HepG2 (cell line): ENCODE results near the gene PFN1. TPM values are rescaled to one million over a fixed set of nuclear protein-coding genes. Genes with fewer than 3 reads are reported as not detected.

Source experiments
- CTCF ChIP-seq: sonication (generic); formaldehyde crosslinking; IDR thresholded peaks from 2 replicates; pipeline ENCODE4 v1.5.0; 2020; ENCODE audit warnings: mild to moderate bottlenecking, missing genetic modification reagents, moderate library complexity
- HMG20A ChIP-seq: IDR thresholded peaks from 2 replicates; pipeline ENCODE4 v1.6.1; 2016; ENCODE audit warnings: borderline replicate concordance
- MAZ ChIP-seq, 2 experiments: sonication (generic) in 1 of 2; formaldehyde crosslinking in 1 of 2; IDR thresholded peaks; 2 replicates each; pipeline versions ENCODE4 v1.5.0 to v1.6.1; 2012 to 2020; ENCODE audit warnings: low read depth in 2 of 2, mild to moderate bottlenecking in 2 of 2, borderline replicate concordance in 1 of 2, improper control_type of control experiment in 1 of 2, low read length in 1 of 2, missing genetic modification reagents in 1 of 2, moderate library complexity in 1 of 2
- MLLT10 ChIP-seq: sonication (generic); formaldehyde crosslinking; IDR thresholded peaks from 2 replicates; pipeline ENCODE4 v1.4.0; 2020; ENCODE audit warnings: missing genetic modification reagents
- MTA1 ChIP-seq: sonication (generic); formaldehyde crosslinking; IDR thresholded peaks from 2 replicates; pipeline ENCODE4 v1.4.0; 2020; ENCODE audit warnings: missing genetic modification reagents, mild to moderate bottlenecking, borderline replicate concordance
- SRSF4 ChIP-seq: fragments of 200-400 bp; formaldehyde crosslinking; IDR thresholded peaks from one replicate; pipeline ENCODE4 v1.6.1; 2018; ENCODE audit warnings: mild to moderate bottlenecking, low read depth, low read length, moderate library complexity; ENCODE audit not compliant: poor library complexity, severe bottlenecking
- TBX2 ChIP-seq: sonication (generic); formaldehyde crosslinking; IDR thresholded peaks from 2 replicates; pipeline ENCODE4 v1.5.0; 2020; ENCODE audit warnings: missing genetic modification reagents, mild to moderate bottlenecking, borderline replicate concordance
- TGIF2 ChIP-seq: IDR thresholded peaks from 2 replicates; pipeline ENCODE4 v1.6.1; 2016; ENCODE audit warnings: control low read depth, missing compliant biosample characterization
- WIZ ChIP-seq: sonication (generic); formaldehyde crosslinking; IDR thresholded peaks from 2 replicates; pipeline ENCODE4 v1.5.1; 2020; ENCODE audit warnings: mild to moderate bottlenecking, missing genetic modification reagents
- ZHX2 ChIP-seq, 2 experiments: sonication (generic) in 1 of 2; formaldehyde crosslinking in 1 of 2; IDR thresholded peaks; 2 replicates each; pipeline versions ENCODE4 v1.6.1 to v1.9.0; 2014 to 2022; ENCODE audit warnings: antibody characterized with exemption in 1 of 2, borderline replicate concordance in 1 of 2, inconsistent platforms in 1 of 2, low read depth in 1 of 2, missing genetic modification reagents in 1 of 2
- ZNF280B ChIP-seq: sonication (generic); formaldehyde crosslinking; IDR thresholded peaks from 2 replicates; pipeline ENCODE4 v1.5.0; 2020; ENCODE audit warnings: missing genetic modification reagents, mild to moderate bottlenecking, borderline replicate concordance
- polyA plus RNA-seq, 8 experiments: library from polyadenylated mRNA; depleted of rRNA in 3 of 8; stranded (reverse) in 7 of 8; unstranded in 1 of 8; fragments of >200 nt; fragmentation: Illumina TruSeq in 4 of 8; extraction: Trizol in 4 of 8; gene quantifications; 2 replicates each; pipeline versions ENCODE4 v1.2.1 to v1.2.3, GENCODE V29; 2011 to 2016; ENCODE audit warnings: low read depth in 4 of 8, missing spikeins in 1 of 8, mixed read lengths in 1 of 8; ENCODE audit not compliant: insufficient read depth in 1 of 8
- total RNA-seq, 5 experiments: library from RNA; depleted of rRNA; stranded (reverse); fragments of >200 nt; fragmentation: Illumina TruSeq; extraction: Trizol; gene quantifications; 2 replicates each; pipeline ENCODE4 v1.2.3, GENCODE V29; 2016; ENCODE audit warnings: low read depth in 1 of 5
- TF ChIP-seq, protein P1 (sequence below): fragments of 450-650 bp; IDR thresholded peaks from 2 replicates; pipeline ENCODE4 v1.6.1; 2016

The PFN1 gene
- total and polyA plus RNA-seq, 2 of the 13 experiments (the other 11 are each of a cell fraction or from before 2014, with no cell fraction given): 494 to 613 TPM

GRCh38 chr17:4903051-4903818 is 45.1 kb downstream of the PFN1 start, which contains the start of gene CHRNE (continued):
- TF ChIP-seq ZNF280B (CRISPR knock-in tag) (no peak), TGIF2 (no peak), MAZ (IDR thresholded peaks at IDR 0.05; ENCODE audit: borderline replicate concordance, low read depth, low read length) (no peak), MAZ (CRISPR knock-in tag; IDR thresholded peaks at IDR 0.05; ENCODE audit: low read depth) (no peak), TBX2 (0 out of 2 replicates have a peak, but pooled peaks have one; percentile 17), CTCF (CRISPR knock-in tag) (peak; percentile 86), MLLT10 (CRISPR knock-in tag) (no peak), MTA1 (no peak), SRSF4 (no peak), ZHX2 (IDR thresholded peaks at IDR 0.05; ENCODE audit: low read depth) (no peak), ZHX2 (CRISPR knock-in tag; IDR thresholded peaks at IDR 0.05; ENCODE audit: borderline replicate concordance) (no peak), WIZ (CRISPR knock-in tag) (no peak), HMG20A (CRISPR knock-in tag) (no peak)
- TF ChIP-seq, protein P1, sequence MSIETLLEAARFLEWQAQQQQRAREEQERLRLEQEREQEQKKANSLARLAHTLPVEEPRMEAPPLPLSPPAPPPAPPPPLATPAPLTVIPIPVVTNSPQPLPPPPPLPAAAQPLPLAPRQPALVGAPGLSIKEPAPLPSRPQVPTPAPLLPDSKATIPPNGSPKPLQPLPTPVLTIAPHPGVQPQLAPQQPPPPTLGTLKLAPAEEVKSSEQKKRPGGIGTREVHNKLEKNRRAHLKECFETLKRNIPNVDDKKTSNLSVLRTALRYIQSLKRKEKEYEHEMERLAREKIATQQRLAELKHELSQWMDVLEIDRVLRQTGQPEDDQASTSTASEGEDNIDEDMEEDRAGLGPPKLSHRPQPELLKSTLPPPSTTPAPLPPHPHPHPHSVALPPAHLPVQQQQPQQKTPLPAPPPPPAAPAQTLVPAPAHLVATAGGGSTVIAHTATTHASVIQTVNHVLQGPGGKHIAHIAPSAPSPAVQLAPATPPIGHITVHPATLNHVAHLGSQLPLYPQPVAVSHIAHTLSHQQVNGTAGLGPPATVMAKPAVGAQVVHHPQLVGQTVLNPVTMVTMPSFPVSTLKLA: peak; percentile 41
